ENCODE measurements around the gene ARL5C.

DNA sequence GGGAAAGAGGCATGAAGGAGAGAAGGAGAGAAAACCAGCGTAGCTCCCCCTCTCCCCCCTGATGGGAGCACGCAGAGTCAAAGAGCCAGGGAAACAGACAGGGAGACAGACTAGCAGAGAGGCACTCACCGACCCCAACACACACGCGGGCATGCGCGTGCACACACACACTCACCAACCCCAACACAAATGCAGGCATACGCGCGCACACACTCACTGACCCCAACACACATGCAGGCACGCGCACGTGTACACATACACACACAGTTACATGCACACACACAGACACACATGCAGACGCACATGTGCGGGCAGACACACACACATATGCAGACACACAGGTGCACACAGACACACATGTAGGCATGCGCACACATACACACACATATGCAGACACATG, 26.9 kb upstream of the ARL5C start:
- TF ChIP-seq GATA2 (IDR thresholded peaks at IDR 0.05; ENCODE audit: low read depth, low read length) (no peak), GATA3 (IDR thresholded peaks at IDR 0.05; ENCODE audit: low read depth, low read length) (no peak)

Data from SH-SY5Y (cell line).